Activated CD4-positive, alpha-beta T cell treated with anti-CD3 and anti-CD28 coated beads, Interleukin-2, amount 50 U/mL, for 1 hour (primary cell): ENCODE measurements around the gene ABLIM3.
"Not testable (repeated sequence)": the region's sequence is repeated elsewhere in the genome, so short reads cannot be mapped to it uniquely, and the experiment has no call there.

Experiments
- DNase-seq: peaks from one replicate; pipeline ENCODE4 v3.0.0-alpha.2; 2020

ABLIM3 gene

GRCh38 chr5:149262315-149262714 is 121.0 kb downstream of the ABLIM3 start:
- DNase-seq, result no peak

- DNase-seq, result peak; percentile 62
Observed at GRCh38 chr5:149264439-149265067, 123.3 kb downstream of the ABLIM3 start.

- no peak for DNase-seq
Observed at GRCh38 chr5:149265068-149265465, 123.8 kb downstream of the ABLIM3 start.

GRCh38 chr5:149265597-149265996 is 124.3 kb downstream of the ABLIM3 start:
- DNase-seq, result no peak

GRCh38 chr5:149267241-149267973 is 126.1 kb downstream of the ABLIM3 start:
- DNase-seq, result no peak

GRCh38 chr5:149268928-149269557 is 127.8 kb downstream of the ABLIM3 start:
- no peak for DNase-seq

GRCh38 chr5:149271195-149271715 is 130.0 kb downstream of the ABLIM3 start:
- no peak for DNase-seq

- no peak for DNase-seq
Observed at GRCh38 chr5:149271716-149272563, 130.6 kb downstream of the ABLIM3 start, which contains the start of gene AFAP1L1. Gene AFAP1L1, plus strand, starts transcription at chr5:149271859. Its CDS starts 110 bp downstream, at chr5:149271969.

- not testable (repeated sequence) for DNase-seq
Observed at GRCh38 chr5:149272781-149273180, 131.5 kb downstream of the ABLIM3 start.

GRCh38 chr5:149273237-149273636 is 131.9 kb downstream of the ABLIM3 start:
- DNase-seq, result no peak

- DNase-seq, result no peak
Observed at GRCh38 chr5:149273950-149274349, 132.7 kb downstream of the ABLIM3 start.

GRCh38 chr5:149274939-149275338 is 133.6 kb downstream of the ABLIM3 start:
- no peak for DNase-seq

- DNase-seq, result no peak
Observed at GRCh38 chr5:149277801-149278200, 136.5 kb downstream of the ABLIM3 start.

- no peak for DNase-seq
Observed at GRCh38 chr5:149278451-149279210, 137.3 kb downstream of the ABLIM3 start.

GRCh38 chr5:149279661-149280060 is 138.4 kb downstream of the ABLIM3 start:
- no peak for DNase-seq

GRCh38 chr5:149280124-149280523 is 138.8 kb downstream of the ABLIM3 start:
- DNase-seq, result no peak

GRCh38 chr5:149280802-149281201 is 139.5 kb downstream of the ABLIM3 start:
- DNase-seq, result no peak

GRCh38 chr5:149282027-149282965 is 141.0 kb downstream of the ABLIM3 start:
- DNase-seq, result no peak

GRCh38 chr5:149282966-149283332 is 141.7 kb downstream of the ABLIM3 start:
- no peak for DNase-seq

- no peak for DNase-seq
Observed at GRCh38 chr5:149283626-149284480, 142.6 kb downstream of the ABLIM3 start.
